HepG2 (cell line): Measurements from ENCODE around the gene C1GALT1. TPM values are rescaled to one million over a fixed set of nuclear protein-coding genes. Genes with fewer than 3 reads are reported as not detected.

Source experiments
- AHDC1 ChIP-seq: sonication (generic); formaldehyde crosslinking; IDR thresholded peaks from 2 replicates; pipeline ENCODE4 v1.5.1; 2020; ENCODE audit warnings: mild to moderate bottlenecking, missing genetic modification reagents, borderline replicate concordance
- ELF3 ChIP-seq: IDR thresholded peaks from 2 replicates; pipeline ENCODE4 v1.6.1; 2016; ENCODE audit warnings: missing genetic modification reagents, missing compliant biosample characterization
- FIP1L1 ChIP-seq: fragments of 200-400 bp; formaldehyde crosslinking; IDR thresholded peaks from 2 replicates; pipeline ENCODE4 v1.6.1; 2018; ENCODE audit warnings: low read depth, mild to moderate bottlenecking, low read length, moderate library complexity, borderline replicate concordance; ENCODE audit not compliant: insufficient read depth
- HBP1 ChIP-seq: IDR thresholded peaks from 2 replicates; pipeline ENCODE4 v1.6.1; 2016; ENCODE audit warnings: low read depth, control low read depth
- KDM5A ChIP-seq: fragments of 200-600 bp; sonication (generic); IDR thresholded peaks from 2 replicates; pipeline ENCODE4 v1.7.0; 2018; ENCODE audit warnings: antibody characterized with exemption, mild to moderate bottlenecking, low read length, borderline replicate concordance
- KLF11 ChIP-seq: IDR thresholded peaks from 2 replicates; pipeline ENCODE4 v1.6.1; 2016; ENCODE audit warnings: missing compliant biosample characterization
- KLF16 ChIP-seq, 2 experiments: sonication (generic) in 1 of 2; formaldehyde crosslinking in 1 of 2; IDR thresholded peaks; 2 replicates each; pipeline versions ENCODE4 v1.6.1 to v1.8.0; 2016 to 2023; ENCODE audit warnings: missing genetic modification reagents in 2 of 2, missing compliant biosample characterization in 1 of 2
- MED1 ChIP-seq: sonication (generic); formaldehyde crosslinking; IDR thresholded peaks from 2 replicates; pipeline ENCODE4 v1.4.0; 2020; ENCODE audit warnings: missing genetic modification reagents
- NCOA2 ChIP-seq: sonication (generic); formaldehyde crosslinking; IDR thresholded peaks from 2 replicates; pipeline ENCODE4 v1.8.0; 2022; ENCODE audit warnings: inconsistent platforms
- PHF21A ChIP-seq: sonication (generic); formaldehyde crosslinking; IDR thresholded peaks from 2 replicates; pipeline ENCODE4 v1.5.0; 2020; ENCODE audit warnings: mild to moderate bottlenecking, missing genetic modification reagents
- POLR2A ChIP-seq, 2 experiments: IDR thresholded peaks; 2 replicates each; pipeline ENCODE4 v1.6.1; 2011; ENCODE audit warnings: low read depth in 2 of 2, low read length in 2 of 2, mild to moderate bottlenecking in 1 of 2, moderate library complexity in 1 of 2; ENCODE audit not compliant: insufficient read depth in 1 of 2
- POLR2AphosphoS2 ChIP-seq: IDR thresholded peaks from 2 replicates; pipeline ENCODE4 v1.6.1; 2011; ENCODE audit warnings: low read depth, low read length, improper control_type of control experiment
- SNRNP70 ChIP-seq: fragments of 200-400 bp; formaldehyde crosslinking; IDR thresholded peaks from 2 replicates; pipeline ENCODE4 v1.6.1; 2017; ENCODE audit warnings: mild to moderate bottlenecking, low read depth, low read length, moderate library complexity
- TCF12 ChIP-seq, 2 experiments: fragments of 450-650 bp in 1 of 2; sonication (generic) in 1 of 2; formaldehyde crosslinking in 1 of 2; IDR thresholded peaks; 2 replicates each; pipeline versions ENCODE4 v1.6.1 to v1.8.0; 2017 to 2022; ENCODE audit warnings: antibody characterized with exemption in 1 of 2, mild to moderate bottlenecking in 1 of 2, missing genetic modification reagents in 1 of 2, moderate library complexity in 1 of 2
- TFAP4 ChIP-seq: sonication (generic); IDR thresholded peaks from 2 replicates; pipeline ENCODE4 v1.6.1; 2016; ENCODE audit warnings: low read depth, borderline replicate concordance
- YY1 ChIP-seq: IDR thresholded peaks from 2 replicates; pipeline ENCODE4 v1.6.1; 2011; ENCODE audit warnings: low read length, low read depth, moderate library complexity, mild to moderate bottlenecking; ENCODE audit not compliant: insufficient read depth, insufficient replicate concordance
- ZFAT ChIP-seq: sonication (generic); formaldehyde crosslinking; conservative IDR thresholded peaks from 2 replicates; pipeline ENCODE4 v1.8.1; 2023; ENCODE audit warnings: missing genetic modification reagents, inconsistent platforms
- ZKSCAN1 ChIP-seq: fragments of 150-350 bp; IDR thresholded peaks from 2 replicates; pipeline ENCODE4 v1.6.1; 2014; ENCODE audit warnings: low read length
- ZNF550 ChIP-seq: sonication (generic); formaldehyde crosslinking; IDR thresholded peaks from 2 replicates; pipeline ENCODE4 v1.4.0; 2020; ENCODE audit warnings: mild to moderate bottlenecking, missing genetic modification reagents, borderline replicate concordance
- ZNF577 ChIP-seq: sonication (generic); formaldehyde crosslinking; IDR thresholded peaks from 2 replicates; pipeline ENCODE4 v1.4.0; 2020; ENCODE audit warnings: mild to moderate bottlenecking, low read depth, missing genetic modification reagents, borderline replicate concordance
- ZNF644 ChIP-seq: IDR thresholded peaks from 2 replicates; pipeline ENCODE4 v1.6.1; 2016; ENCODE audit warnings: low read depth
- ZSCAN22 ChIP-seq: sonication (generic); formaldehyde crosslinking; IDR thresholded peaks from 2 replicates; pipeline ENCODE4 v1.4.0; 2020; ENCODE audit warnings: mild to moderate bottlenecking, missing genetic modification reagents
- polyA plus RNA-seq, 8 experiments: library from polyadenylated mRNA; depleted of rRNA in 3 of 8; stranded (reverse) in 7 of 8; unstranded in 1 of 8; fragments of >200 nt; fragmentation: Illumina TruSeq in 4 of 8; extraction: Trizol in 4 of 8; gene quantifications; 2 replicates each; pipeline versions ENCODE4 v1.2.1 to v1.2.3, GENCODE V29; 2011 to 2016; ENCODE audit warnings: low read depth in 4 of 8, missing spikeins in 1 of 8, mixed read lengths in 1 of 8; ENCODE audit not compliant: insufficient read depth in 1 of 8
- total RNA-seq, 5 experiments: library from RNA; depleted of rRNA; stranded (reverse); fragments of >200 nt; fragmentation: Illumina TruSeq; extraction: Trizol; gene quantifications; 2 replicates each; pipeline ENCODE4 v1.2.3, GENCODE V29; 2016; ENCODE audit warnings: low read depth in 1 of 5

The C1GALT1 gene
- total and polyA plus RNA-seq, 2 of the 13 experiments (the other 11 are each of a cell fraction or from before 2014, with no cell fraction given) = 57.1 to 65.9 TPM

GRCh38 chr7:7148798-7149481 is 33.4 kb upstream of the C1GALT1 start (continued):
- TF ChIP-seq NCOA2 (CRISPR knock-in tag) (peak; percentile 67), POLR2A (IDR thresholded peaks at IDR 0.05; ENCODE audit: insufficient read depth in 1 of 2, low read depth in 2 of 2, low read length in 2 of 2) (0 out of 4 replicates have a peak, but pooled peaks of 1 of the 2 experiments have one; percentile 27), ELF3 (CRISPR knock-in tag) (peak; percentile 62), FIP1L1 (no peak), ZFAT (no peak), AHDC1 (CRISPR knock-in tag) (no peak), KDM5A (no peak), ZNF550 (CRISPR knock-in tag) (no peak), ZNF577 (no peak), TFAP4 (no peak), YY1 (no peak), KLF11 (no peak), POLR2AphosphoS2 (no peak), TCF12 (IDR thresholded peaks at IDR 0.05) (no peak), TCF12 (CRISPR knock-in tag; IDR thresholded peaks at IDR 0.05) (no peak), ZNF644 (CRISPR knock-in tag) (0 out of 2 replicates have a peak, but pooled peaks have one; percentile 12), HBP1 (CRISPR knock-in tag) (no peak), MED1 (CRISPR knock-in tag) (peak; percentile 40), ZKSCAN1 (no peak), ZSCAN22 (CRISPR knock-in tag) (no peak), KLF16 (CRISPR knock-in tag; IDR thresholded peaks at IDR 0.05) (no peak; a peak in 1 of 4 replicates), PHF21A (0 out of 2 replicates have a peak, but pooled peaks have one; percentile 39), SNRNP70 (no peak)
